Fibroblast of gingiva (primary cell): ENCODE results near the gene HIVEP3.
A peak's percentile ranks its signal among the peaks of the same experiment; 100 is the strongest.

Experiments
- DNase-seq: peaks from one replicate; pipeline ENCODE4 v3.0.0-alpha.2; 2011; ENCODE audit warnings: low read depth

Gene HIVEP3

DNA sequence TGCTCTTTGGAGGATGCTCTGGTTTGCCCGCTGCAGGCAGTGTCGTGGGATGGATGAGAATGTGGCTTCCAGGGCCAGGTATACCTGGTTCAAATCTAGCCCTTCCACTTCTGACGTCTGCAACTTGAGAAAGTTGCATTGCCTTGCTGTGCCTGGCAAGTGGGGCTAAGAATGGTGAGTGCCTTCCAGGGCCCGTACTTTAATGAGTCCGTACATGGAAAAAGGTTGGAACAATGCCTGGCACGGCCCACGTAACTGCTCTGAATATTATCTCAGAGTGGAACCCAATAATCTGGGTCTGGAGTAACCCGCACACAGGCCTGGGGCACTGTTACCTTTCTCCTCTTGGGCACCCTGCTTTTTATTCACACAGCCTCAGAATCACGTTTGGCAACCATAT is 287.6 kb downstream of the HIVEP3 start:
- no peak for DNase-seq

DNA sequence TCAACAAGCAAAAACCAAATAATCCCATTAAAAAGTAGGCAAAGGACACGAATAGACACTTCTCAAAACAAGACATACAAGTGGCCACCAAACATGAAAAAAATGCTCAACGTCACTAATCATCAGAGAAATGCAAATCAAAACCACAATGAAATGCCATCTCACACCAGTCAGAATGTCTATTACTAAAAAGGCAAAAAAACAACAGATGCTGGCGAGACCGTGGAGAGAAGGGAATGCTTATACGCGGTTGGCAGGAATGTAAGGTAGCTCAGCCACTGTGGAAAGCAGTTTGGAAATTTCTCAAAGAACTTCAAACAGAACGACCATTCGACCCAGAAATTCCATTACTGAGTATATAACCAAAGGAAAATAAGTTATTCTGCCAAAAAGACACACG is 289.2 kb downstream of the HIVEP3 start:
- DNase-seq: peak; percentile 66

DNA sequence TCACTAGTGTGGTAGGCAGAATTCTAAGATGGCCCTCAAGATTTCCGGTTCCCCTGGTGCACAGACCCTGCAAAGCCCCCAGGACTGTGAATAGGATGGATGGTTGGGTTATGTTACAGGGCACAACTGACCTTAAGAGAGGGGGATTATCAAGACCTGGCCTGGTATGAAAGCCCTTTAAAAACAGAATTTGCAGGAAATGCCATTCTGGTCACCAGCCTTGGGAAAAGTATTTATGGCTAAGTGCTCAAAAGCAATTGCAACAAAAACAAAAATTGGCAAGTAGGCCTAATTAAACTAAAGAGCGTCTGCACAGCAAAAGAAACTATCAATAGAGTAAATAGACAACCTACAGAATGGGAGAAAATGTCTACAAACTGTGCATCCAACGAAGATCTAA is 289.6 kb downstream of the HIVEP3 start:
- DNase-seq: no peak

DNA sequence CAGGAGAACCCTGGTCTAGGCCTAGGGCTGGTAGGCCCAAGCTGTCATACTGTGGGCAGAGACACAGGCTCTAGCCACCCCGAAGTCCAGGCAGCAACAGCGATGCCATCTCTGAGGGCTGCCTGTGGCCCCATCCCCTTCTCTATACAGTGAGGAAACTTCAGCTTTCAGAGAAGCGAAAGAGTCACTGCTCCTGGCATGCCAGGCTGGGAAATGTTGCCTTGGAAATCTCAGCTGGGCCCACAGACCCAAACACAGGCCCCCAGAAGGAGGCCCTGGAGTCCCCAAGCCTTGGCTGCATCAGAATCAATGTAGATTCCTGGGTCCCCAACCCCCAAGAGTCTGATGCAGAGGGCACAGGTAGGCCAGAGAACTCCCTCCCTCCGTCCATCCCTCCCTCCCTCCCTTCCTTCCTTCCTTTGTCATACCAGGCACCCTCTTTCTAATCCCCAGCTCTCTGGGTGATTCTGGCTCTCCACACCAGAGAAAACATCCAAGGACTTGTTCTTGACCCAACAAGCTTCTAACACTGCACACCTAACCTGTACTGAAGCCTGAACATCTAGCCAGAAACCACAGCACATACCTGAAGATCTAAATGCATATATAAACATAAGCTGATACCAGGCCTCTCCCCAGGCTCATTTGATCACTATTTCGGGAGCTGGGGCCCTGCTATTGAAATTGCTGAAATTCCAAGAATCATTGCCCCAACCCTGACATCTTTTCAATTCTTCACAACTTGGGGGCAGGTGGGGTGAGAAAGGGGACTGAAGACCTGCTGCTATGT is 291.0 kb downstream of the HIVEP3 start:
- no peak for DNase-seq

DNA sequence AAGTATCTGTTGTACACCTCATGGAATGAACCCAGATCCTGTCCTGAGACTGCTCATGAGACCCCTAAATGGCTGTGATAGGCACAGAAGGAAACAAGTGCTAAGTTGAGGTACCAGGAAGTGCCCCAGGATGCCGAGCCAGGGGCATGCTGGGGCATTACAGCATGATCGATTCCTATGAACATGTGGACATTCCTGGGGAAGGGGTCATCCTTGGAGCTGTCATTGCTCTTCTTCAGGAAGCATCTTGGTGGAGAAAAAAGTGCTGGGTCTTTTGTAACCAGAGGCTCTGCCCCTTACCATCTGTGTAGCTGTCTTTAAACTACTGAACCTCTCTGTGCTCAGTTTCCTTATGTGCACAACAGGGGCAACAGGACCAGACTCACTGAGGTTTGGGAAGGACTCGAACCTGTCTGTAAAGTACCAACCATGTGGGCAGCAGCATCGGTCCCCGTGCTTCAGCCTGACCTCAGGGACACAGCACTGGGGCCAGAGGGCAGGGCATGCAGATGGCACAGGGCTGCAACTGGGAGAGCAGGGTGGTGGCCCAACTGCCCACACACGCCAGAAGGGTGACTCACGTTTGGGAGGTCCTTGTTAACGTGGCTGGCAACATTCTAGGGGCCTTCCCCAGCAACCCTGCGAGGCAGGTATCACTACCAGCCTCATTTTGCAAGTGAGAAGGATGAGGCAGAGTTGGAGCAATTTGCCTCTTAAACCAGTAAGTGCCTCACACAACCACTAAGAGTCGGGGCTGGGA is 291.9 kb downstream of the HIVEP3 start:
- peak; percentile 21 for DNase-seq

DNA sequence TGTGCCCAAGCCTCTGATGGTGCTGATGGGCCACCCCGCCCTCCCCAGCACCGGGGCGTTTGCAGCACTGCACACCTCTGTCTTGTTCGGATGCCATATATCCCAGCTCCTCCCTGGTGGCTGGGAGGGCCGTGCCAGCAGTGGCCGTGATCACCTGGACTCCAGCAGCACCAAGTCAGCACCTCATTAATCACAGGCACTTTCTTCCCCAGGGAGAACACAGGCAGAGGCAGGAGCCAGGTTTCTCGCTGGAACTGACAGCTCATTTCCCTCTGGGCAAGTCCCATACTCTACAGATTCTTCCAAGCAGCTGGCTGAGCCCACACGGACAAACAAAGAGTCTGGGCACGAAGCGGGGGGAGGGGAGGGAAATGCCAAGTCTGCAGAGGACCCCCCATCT is 292.6 kb downstream of the HIVEP3 start:
- no peak for DNase-seq

DNA sequence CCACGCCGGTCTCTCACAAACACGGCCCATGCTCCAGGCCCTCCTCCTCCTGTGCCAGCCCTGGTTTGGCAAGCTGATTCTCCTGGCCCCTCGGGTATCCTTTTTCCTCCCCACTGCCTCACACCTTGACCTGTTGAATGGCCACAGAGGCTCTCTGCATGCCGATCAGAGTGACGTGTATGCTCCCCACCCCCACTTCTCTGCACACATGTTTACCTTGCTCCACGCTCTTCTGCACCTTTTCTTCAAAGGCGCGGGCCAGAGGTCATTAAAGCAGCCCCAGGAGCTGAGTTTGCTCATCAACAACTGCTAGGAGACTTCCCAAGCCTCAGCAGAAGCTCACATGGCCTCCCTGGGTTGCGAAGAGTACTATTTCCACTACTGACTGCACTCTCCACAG is 295.0 kb downstream of the HIVEP3 start:
- no peak for DNase-seq

DNA sequence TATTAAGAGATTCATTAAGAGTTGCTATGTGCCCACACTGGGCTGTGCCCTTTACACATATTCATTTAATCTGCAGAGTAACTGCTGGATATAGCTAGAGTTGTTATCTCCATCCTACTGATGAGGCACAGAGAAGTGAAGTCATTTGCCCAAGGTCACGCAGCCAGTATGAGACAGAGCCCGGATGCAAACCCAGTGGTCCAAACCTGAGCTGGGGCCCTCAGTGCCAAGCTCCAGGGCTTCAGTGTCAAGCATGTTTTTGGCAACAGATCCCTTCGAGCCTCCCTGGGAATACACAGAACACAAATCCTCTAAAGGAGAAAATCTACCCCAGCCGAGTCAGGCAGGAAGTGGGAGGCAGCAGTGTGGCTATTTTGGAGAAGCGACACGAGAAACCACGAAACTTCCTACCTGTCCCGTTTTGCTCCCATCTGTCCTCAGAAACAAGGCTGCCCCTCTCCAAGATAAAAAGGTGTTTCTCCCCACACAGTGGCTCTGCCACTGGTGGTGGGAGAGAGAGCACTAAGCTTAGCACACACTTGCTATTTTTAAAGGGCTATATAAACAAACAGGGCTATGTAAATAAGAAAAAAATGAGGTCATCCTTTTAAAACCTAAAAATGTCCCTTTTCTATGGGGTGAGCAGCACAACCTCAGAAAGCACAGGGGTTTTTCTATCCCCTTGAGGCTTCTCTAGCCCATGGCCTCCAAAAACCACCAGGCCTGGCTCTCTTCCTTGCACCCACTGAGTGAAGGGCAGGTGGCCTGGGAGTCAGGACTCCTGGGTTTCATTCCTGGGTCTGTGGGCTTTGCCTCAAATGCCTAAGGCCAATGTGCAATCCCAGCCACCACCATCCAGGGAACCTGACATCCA is 295.6 kb downstream of the HIVEP3 start:
- no peak for DNase-seq

DNA sequence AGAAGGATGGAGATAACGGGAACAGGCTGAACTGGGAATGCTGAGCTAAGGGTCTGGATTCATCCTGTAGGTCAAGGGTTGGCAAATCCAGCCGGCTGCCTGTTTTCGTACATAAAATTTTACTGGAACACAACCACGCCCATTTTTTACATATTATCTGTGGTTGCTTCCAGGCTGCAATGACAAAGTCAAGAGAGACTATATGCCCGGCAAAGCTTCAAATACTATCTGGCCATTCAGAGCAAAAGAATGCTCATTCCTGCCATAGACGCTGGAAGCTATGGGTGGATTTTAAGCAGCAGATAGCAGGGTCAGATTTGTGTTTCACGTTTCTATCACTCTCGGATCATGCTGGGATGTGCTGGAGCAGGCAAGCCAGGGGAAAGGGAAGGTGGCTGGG is 296.3 kb downstream of the HIVEP3 start:
- DNase-seq: no peak

DNA sequence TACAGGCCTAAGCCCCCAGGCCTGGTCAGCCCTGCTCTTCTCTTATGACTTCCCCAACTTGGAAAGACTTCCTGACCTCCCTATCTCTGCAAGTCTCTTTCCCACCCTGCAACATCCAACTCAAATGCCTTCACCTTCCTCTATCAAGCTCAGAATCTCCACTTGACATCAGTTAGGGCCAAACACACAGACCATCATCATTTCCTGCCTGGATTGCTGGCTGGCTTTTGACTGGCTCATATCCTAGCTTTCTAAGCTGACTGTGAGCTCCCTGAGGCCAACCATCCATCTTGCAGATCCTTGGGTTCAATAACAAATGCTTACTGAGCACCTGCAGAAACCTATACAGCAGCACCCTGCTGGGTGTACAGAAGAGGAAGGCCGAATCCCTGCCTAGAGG is 296.9 kb downstream of the HIVEP3 start:
- DNase-seq: no peak

DNA sequence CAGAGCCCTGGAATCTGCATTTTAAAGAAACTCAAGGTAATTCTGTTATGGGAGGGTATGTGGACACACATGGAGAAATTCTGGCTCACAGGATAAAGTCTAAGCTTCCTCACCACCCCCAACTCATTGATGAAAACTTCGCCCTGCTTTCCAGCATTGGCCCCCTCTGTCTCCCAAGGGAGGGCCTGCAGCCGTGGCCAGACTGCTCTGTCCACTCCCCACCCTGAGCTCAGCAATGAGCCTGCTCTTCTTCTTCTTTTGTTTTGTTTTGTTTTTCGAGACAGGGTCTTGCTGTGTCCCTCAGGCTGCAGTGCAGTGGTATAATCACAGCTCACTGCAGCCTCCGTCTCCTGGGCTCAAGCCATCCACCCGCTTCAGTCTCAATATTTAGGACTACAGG is 297.5 kb downstream of the HIVEP3 start:
- no peak for DNase-seq

DNA sequence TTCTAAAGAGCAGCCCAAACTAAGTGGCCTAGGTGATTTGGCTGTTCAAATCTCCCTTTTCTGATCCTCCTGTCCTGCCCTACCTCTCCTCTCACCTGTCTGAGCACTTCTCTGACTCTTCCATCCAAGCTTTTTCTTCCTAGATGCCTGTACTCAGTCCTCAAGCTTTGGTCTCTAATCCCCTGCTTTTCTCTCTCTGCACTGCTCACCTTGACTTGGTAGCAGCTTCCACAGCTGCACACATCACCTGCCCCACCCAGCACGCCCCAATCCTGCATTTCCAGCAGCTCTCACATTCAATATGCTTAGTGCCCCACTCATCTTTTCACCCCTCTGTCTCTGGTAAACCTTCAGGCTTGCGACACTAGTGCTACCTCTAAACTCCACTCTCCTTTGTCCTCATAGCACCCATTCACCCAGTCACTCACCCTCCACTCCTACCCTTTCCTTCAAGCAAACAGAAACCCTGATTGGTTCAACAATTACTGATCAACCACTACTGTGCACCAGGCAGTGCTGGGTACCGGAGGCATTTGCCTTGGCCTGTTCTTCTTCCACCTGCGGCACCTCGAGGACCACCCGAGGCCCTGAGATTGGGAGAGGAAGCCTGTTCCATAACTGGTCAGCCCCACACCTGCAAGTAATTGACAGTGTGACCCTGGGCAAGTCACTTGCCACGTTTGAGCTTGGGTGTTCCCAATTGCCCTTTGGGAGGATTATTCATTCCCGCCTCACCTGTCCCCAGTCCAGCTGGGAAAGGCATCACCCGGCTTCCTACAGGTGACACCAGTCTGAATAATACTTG is 298.2 kb downstream of the HIVEP3 start:
- DNase-seq: no peak

DNA sequence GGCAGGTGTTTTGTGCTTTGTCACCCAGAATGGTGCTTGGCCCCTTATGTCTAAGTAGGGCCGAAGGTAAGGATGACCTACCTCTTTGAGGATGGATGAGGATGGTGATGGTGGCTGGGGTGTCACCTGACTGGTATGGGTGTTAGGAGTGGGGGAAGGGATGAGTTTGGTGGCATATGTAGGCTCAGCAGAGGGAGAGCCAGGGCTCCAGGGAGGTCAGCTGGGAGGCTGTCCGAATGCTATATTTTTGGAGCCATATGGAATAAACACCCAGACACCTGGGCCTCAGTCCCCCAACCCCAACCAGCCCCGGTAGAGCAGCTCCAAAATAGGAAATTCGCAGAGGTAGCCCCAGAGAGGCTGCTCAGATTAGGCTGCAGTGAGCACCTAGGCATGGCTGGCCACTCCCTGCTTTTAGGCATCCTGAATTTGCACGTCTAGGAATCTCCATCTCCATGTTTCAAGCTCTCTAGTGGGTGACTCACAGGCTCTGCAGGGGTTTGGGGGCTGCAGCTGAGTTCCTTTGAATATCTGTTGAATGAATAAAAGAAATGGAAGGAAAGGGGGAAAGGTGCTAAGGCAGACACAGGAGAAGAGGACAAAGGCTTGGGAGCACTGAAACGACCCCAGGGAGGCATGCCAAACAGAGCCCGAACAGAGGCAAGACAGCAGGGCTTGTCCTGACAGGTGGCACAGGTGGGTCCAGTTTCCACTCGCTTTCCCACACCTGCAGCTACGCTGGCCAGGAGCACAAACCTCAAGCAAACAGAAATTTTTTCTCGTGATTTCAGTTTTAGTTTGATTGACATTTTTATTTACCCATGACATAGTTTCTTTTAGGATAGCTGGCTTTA is 299.0 kb downstream of the HIVEP3 start:
- no peak for DNase-seq

DNA sequence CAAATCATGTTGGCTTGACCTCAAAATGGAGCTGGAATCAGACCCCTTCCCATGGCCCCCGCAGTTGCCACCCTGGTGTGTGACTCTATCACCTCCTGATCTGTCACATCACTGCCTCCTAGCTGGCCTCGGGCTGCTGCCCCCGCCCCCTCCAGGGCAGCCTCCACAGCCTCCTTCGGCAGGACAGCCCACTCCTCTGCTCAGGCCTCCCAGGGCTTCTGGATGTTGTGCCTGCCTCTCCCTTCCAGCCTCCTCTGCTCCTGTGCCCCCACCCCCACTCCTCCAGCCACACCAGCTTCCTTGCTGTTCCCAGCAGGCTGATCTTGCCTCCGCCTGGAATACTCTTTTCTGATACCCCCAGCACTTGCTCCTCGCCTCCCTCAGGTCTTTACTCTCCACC is 299.9 kb downstream of the HIVEP3 start:
- DNase-seq: no peak

DNA sequence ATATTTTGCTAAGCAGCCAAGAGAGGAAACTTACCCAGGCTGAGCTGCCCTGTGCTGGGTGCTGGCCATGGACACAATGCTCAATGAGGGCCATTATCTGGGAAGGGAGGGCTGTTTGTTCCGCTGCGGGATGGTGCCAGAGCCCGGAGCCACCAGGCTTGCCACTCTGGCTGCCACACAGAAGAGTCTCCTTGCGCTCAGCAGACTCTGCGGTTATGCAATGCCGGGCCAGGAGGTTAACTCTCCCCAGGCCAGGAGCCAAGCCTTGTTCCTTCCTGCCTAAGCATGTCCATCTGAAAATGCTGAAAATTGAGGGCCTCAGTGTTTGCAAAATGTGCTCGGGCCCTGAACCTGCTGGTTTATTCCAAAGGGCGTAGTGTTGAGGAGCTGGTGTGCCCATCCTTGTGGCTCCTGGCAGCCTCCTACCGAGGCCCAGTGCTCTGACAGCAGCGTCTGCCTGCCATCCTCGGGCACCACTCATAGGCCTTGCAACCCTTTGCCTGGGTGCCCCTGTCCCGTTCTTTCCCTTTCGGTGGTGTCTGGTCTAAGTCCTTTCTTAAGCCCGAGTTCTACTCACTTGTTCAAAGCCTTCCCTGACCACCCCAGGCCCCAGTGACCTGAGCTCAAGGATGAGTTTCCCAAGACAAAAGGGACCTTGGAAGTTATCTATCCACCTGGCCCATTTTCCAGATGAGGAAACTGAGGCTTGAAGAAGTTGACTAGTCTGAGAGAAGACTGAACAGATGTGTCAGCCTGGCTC is 300.5 kb downstream of the HIVEP3 start:
- DNase-seq: peak; percentile 74

DNA sequence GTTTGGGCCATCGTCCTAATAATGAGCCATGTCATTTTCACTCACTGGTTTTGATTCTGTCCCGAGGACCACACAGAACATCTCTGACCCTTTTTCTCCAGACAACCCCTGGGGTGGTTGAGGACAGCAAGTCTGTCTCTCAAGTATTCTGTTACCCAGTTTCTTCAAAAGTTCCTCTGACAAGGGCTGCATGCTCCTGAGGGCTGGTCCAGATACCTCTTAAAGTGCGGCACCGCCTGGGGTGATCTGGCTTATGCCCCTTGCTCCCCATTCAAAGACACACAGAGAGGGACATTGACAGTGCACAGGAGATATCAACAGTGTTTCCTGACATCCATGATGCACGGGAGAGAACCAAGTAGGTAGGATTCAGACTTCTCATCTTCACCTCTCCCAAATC is 301.4 kb downstream of the HIVEP3 start:
- DNase-seq: no peak

DNA sequence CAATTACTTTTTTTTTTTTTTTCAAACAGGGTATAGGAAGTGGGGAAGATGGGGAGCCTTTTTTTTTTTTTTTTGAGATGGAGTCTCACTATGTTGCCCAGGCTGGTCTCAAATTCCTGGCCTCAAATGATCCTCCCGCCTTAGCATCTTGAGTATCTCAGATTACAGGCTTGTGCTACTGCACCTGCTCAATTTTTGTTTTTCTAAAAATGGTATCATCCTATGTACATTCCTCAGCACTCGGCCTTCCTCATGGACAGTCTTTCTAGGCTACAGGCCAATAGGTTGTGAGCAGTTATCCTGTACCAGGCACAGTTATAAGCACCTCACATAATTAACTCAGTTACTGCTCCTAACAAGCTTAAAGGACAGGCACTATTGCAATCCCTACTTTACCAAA is 302.2 kb downstream of the HIVEP3 start:
- DNase-seq: no peak

DNA sequence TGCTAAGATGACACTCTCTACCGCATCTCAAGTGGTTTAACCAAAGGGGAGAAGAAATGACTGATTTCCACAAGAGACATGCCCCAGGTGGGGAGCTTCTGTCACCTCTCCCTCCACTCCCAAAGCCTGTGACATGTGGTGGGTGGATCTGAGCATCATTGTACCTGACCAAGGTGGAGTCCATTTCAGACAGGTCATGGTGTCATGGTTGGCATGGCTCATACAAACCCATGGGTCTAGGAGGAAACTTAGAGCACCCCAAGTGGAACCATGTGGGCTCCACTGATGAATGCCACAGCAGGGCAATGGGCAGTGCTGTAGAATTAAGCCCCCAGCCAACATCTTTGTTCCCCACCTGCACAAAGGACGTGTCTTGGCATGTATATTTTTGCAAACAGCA is 302.7 kb downstream of the HIVEP3 start:
- DNase-seq: no peak

DNA sequence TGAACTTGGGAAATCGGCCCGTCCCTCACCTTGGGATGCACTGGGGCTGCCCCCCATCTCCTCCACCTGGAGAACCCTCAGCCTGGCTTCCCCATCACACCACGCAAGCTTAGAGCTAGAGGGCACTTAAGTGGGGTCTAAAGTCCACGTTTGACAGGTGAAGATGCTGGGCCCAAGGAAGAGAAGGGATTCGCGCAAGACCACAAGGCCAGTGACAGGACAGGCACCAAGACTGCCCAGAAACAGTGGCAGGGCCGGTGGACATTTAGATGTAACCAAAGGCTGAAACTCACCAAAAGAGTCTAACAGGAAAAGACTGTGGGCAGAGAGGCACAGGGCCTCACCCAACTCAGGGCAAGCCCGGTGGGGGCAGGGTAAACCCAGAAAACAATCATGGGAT is 303.4 kb downstream of the HIVEP3 start:
- DNase-seq: no peak

DNA sequence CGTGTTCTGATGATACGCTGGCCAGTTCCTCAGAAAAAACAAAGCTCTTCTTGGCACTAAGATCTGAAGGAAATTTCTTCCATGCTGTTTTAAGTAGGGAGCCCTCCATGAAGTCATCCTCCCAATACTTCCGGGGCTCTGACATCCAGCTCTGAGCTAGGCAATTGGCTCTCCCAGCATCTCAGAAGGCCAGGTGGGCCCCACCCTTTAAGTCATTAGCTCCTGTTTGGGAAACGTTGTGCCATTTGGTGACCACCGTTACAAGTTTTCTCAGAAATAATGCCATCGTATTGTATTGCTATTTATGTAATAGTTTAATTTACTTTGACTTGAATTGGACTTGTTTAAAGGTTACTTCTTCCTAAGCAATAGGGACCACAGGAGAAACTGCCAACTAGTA is 303.9 kb downstream of the HIVEP3 start:
- no peak for DNase-seq
